ENCODE measurements around the gene GMPPB.
"Not testable (repeated sequence)": the region's sequence is repeated elsewhere in the genome, so short reads cannot be mapped to it uniquely, and the experiment has no call there.

Gene GMPPB

GRCh38 chr3:49723628-49724551 is at the start of gene GMPPB:
TSS of gene GMPPB (minus strand) at chr3:49723951. CDS start at chr3:49723726, 225 bp downstream.
- peak; percentile 95 for DNase-seq

- no peak for DNase-seq
Measured at GRCh38 chr3:49772703-49773102, 49.0 kb upstream of the GMPPB start.

- no peak for DNase-seq
Measured at GRCh38 chr3:49771340-49771938, 47.7 kb upstream of the GMPPB start.

GRCh38 chr3:49769926-49770325 is 46.2 kb upstream of the GMPPB start:
- DNase-seq = no peak

- DNase-seq = no peak
Measured at GRCh38 chr3:49769286-49769915, 45.6 kb upstream of the GMPPB start.

- no peak for DNase-seq
Measured at GRCh38 chr3:49763981-49764380, 40.2 kb upstream of the GMPPB start.

- DNase-seq = no peak
Measured at GRCh38 chr3:49761661-49762060, 37.9 kb upstream of the GMPPB start.

- no peak for DNase-seq
Measured at GRCh38 chr3:49759226-49759625, 35.5 kb upstream of the GMPPB start.

GRCh38 chr3:49757197-49757596 is 33.4 kb upstream of the GMPPB start:
- no peak for DNase-seq

GRCh38 chr3:49756036-49756435 is 32.3 kb upstream of the GMPPB start:
- DNase-seq = no peak

- no peak for DNase-seq
Measured at GRCh38 chr3:49754536-49754935, 30.8 kb upstream of the GMPPB start.

GRCh38 chr3:49751501-49751900 is 27.8 kb upstream of the GMPPB start:
- no peak for DNase-seq

- no peak for DNase-seq
Measured at GRCh38 chr3:49750056-49750455, 26.3 kb upstream of the GMPPB start.

- not testable (repeated sequence) for DNase-seq
Measured at GRCh38 chr3:49748874-49749273, 25.1 kb upstream of the GMPPB start.

- no peak for DNase-seq
Measured at GRCh38 chr3:49747792-49748480, 24.2 kb upstream of the GMPPB start.

GRCh38 chr3:49745986-49746385 is 22.2 kb upstream of the GMPPB start:
- DNase-seq = no peak

- DNase-seq = no peak
Measured at GRCh38 chr3:49740427-49740826, 16.7 kb upstream of the GMPPB start.

- no peak for DNase-seq
Measured at GRCh38 chr3:49738067-49738713, 14.4 kb upstream of the GMPPB start.

GRCh38 chr3:49734752-49735151 is 11.0 kb upstream of the GMPPB start:
- no peak for DNase-seq

- no peak for DNase-seq
Measured at GRCh38 chr3:49733551-49733950, 9.8 kb upstream of the GMPPB start.

GRCh38 chr3:49732597-49732996 is 8.8 kb upstream of the GMPPB start:
- no peak for DNase-seq

- DNase-seq = no peak
Measured at GRCh38 chr3:49729966-49730609, 6.3 kb upstream of the GMPPB start.
